GM13976 (cell line): Measurements from ENCODE around the gene PSAT1.
"Not testable (repeated sequence)": the region's sequence is repeated elsewhere in the genome, so short reads cannot be mapped to it uniquely, and the experiment has no call there.

Source experiments
- DNase-seq: peaks from one replicate; pipeline ENCODE4 v3.0.0; 2012; ENCODE audit warnings: low spot score
- in situ Hi-C: fragments of 300-500 bp; cut with MboI; formaldehyde crosslinking; loops from one replicate; pipeline ENCODE4 v1.12.0; 2022; ENCODE audit warnings: low sequenced_read_pairs, mixed read lengths, inconsistent platforms; ENCODE audit not compliant: unreplicated experiment
- TF ChIP-seq, protein P1 (sequence below): IDR thresholded peaks from 2 replicates; pipeline ENCODE4 v1.5.1; 2012; ENCODE audit warnings: borderline replicate concordance, mild to moderate bottlenecking; ENCODE audit not compliant: insufficient read depth; ENCODE audit errors: extremely low read depth, missing control alignments, control extremely low read depth

Gene PSAT1

GRCh38 chr9:78280982-78281668 is 15.8 kb upstream of the PSAT1 start:
- TF ChIP-seq, protein P1, sequence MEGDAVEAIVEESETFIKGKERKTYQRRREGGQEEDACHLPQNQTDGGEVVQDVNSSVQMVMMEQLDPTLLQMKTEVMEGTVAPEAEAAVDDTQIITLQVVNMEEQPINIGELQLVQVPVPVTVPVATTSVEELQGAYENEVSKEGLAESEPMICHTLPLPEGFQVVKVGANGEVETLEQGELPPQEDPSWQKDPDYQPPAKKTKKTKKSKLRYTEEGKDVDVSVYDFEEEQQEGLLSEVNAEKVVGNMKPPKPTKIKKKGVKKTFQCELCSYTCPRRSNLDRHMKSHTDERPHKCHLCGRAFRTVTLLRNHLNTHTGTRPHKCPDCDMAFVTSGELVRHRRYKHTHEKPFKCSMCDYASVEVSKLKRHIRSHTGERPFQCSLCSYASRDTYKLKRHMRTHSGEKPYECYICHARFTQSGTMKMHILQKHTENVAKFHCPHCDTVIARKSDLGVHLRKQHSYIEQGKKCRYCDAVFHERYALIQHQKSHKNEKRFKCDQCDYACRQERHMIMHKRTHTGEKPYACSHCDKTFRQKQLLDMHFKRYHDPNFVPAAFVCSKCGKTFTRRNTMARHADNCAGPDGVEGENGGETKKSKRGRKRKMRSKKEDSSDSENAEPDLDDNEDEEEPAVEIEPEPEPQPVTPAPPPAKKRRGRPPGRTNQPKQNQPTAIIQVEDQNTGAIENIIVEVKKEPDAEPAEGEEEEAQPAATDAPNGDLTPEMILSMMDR, result no peak
- no peak for DNase-seq
- in situ Hi-C loops, result no loop called here

DNA sequence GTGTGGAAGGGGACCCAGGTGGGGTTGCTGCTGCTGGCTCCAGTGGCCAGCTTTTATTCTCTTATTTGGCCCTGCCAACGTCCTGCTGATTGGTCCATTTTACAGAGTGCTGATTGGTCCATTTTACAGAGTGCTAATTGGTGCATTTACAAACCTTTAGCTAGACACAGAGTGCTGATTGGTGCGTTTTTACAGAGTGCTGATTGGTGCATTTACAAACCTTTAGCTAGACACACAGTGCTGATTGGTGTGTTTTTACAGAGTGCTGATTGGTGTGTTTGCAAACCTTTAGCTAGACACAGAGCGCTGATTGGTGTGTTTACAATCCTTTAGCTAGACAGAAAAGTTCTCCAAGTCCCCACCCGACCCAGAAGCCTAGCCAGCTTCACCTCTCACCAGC is 12.7 kb upstream of the PSAT1 start:
- in situ Hi-C loops, DNase-seq: not testable (repeated sequence)

GRCh38 chr9:78286125-78286524 is 10.8 kb upstream of the PSAT1 start:
- TF ChIP-seq, protein P1, result no peak
- no peak for DNase-seq
- in situ Hi-C loops, result no loop called here

- in situ Hi-C loops, result no loop called here
- TF ChIP-seq, protein P1, result no peak
- no peak for DNase-seq
Measured at GRCh38 chr9:78286946-78287388, 10.0 kb upstream of the PSAT1 start.

DNA sequence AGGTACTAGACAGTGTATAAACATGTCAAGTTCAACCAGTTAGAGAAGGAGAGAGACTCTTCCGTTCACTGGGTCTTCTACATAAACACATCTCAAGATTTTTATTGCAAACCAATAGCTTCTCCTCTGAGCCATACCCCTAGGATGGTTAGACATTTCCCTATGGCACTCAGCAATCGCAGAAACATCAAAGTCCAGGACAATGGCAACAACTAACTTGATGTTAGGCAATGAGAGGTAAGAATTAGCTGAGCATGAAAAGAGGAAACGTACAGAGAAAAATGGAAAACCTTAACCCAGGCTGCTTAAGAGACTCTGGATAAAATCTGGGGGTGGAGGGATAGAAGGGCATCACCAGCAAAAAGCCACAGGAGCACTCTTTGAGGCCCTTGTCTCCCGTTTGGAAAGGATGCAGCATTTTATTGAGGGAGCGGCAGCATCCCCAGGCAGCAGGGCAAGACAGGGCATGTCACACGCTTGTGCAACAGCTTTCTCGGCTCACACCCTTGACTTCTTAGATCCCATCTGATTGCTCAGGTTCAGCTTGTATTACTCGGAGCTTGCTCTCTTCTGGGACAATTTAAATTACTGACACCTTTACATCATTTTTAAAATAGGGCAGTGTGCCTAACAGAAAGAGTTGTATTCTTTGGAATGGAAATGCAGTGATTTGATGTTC is 8.6 kb upstream of the PSAT1 start:
- no peak for DNase-seq
- in situ Hi-C loops, result no loop called here
- TF ChIP-seq, protein P1, result no peak

GRCh38 chr9:78289474-78289873 is 7.5 kb upstream of the PSAT1 start:
- TF ChIP-seq, protein P1, result no peak
- in situ Hi-C loops, result no loop called here
- DNase-seq, result no peak

- TF ChIP-seq, protein P1, result no peak
- in situ Hi-C loops, result no loop called here
- no peak for DNase-seq
Measured at GRCh38 chr9:78291240-78291925, 5.5 kb upstream of the PSAT1 start.
